DMS153 treated with DMSO at 0.1 percent for 48 hours (cell line): Measurements from ENCODE around the gene TMEM126A.

ENCODE experiments used
- DNase-seq: peaks from one replicate; lab custom pipeline; 2025; ENCODE audit not compliant: unreplicated experiment; lab: John Stamatoyannopoulos, UW

TMEM126A gene

DNA sequence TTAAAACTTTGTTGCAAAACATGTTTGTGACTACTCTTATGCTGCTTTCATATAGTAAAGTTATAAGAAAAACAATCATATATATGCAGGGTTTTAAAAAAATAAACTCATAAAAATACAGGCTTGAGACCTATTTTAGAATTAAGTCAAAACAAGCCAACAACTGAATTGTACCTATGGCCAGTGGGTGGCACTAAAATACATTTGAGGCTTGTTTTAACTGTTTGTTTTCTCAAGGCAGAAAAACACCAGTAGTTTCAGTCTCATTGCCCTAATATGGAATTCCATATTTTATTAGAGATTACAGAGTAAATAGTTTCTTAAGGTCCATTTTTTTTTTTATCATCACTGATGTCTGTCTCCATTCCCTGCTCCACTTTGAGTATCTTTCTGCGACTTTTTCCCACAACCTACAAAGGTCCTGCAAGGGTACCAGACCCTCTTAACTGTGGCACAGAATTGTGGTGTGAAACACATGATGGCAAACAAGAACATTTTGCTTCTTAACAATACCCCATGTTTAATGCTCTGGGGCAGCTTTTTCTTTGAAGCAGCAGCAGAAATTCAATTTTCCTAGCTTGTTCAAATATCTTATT, 46.7 kb downstream of the TMEM126A start:
- no peak for DNase-seq

DNA sequence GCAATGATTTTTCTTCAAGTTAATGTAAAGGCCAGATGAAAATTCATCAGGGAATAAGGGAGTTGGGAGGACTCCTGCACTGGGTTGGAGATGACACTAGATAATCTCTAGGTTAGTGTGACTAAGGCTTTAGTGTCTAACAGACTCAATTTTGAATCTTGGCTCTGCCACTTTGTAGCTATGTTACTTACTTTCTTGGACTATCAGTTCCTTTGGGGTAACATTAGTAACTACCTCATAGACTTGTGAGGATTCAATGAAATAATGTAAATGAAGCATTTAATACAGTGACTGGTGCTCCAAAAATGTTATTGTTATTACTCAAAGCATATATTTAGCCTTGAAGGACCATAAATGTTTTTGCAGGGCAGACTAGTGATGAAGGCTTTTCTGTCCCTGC, 47.8 kb downstream of the TMEM126A start:
- no peak for DNase-seq

GRCh38 chr11:85697747-85698146, 50.0 kb downstream of the TMEM126A start:
- DNase-seq: no peak

DNA sequence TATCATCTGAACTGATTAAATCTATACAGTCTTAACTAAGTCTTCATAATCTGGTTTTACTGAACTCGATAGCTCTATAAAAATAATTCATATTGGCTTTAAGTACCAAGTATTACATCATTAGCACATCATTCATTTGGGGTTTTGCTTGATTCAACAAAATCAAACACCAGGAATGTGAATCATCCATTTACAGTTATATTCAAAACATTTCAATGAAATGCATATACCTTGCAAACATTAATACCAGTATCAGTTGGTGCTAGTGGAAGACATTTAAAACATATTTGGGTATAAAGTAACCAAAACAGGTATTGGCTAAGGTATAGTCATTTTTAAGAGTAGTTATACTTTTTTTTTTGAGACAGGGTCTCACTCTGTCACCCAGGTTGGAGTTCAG, 50.4 kb downstream of the TMEM126A start:
- no peak for DNase-seq

- DNase-seq: no peak
Measured at GRCh38 chr11:85699957-85700741, 52.4 kb downstream of the TMEM126A start.

DNA sequence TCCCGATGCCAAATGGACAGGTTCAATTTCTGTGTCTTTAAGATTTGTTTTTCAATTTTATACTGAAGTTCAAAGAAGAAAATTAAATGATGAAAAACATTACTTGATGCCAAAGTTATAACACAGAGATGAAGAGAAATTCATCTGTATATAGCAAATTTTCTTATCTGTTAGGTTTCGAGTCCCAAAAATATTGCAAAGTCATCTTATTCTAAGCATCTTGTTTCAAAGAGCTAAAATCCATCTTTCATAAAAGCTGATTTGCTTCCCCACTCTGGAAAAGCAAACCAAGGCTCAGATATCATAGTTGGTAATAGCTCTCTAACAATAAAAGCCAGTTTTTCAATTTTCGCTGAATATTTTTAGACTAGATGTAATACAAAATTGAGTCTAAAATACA, 57.2 kb downstream of the TMEM126A start:
- DNase-seq: no peak

GRCh38 chr11:85705800-85706199, 58.0 kb downstream of the TMEM126A start:
- no peak for DNase-seq
